Astrocyte (in vitro differentiated cells and primary cell): Measurements from ENCODE around the gene EXOC4.

Experiments
- EZH2 ChIP-seq: IDR thresholded peaks from 2 replicates; pipeline ENCODE4 v1.6.1; 2012; ENCODE audit warnings: mild to moderate bottlenecking, low read length, inconsistent platforms; ENCODE audit not compliant: insufficient read depth
- TF ChIP-seq, protein P1 (sequence below): IDR thresholded peaks from 2 replicates; pipeline ENCODE4 v1.5.1; 2011; ENCODE audit warnings: low read depth, mild to moderate bottlenecking, inconsistent platforms, low read length, moderate library complexity; ENCODE audit not compliant: insufficient read depth

DNA sequence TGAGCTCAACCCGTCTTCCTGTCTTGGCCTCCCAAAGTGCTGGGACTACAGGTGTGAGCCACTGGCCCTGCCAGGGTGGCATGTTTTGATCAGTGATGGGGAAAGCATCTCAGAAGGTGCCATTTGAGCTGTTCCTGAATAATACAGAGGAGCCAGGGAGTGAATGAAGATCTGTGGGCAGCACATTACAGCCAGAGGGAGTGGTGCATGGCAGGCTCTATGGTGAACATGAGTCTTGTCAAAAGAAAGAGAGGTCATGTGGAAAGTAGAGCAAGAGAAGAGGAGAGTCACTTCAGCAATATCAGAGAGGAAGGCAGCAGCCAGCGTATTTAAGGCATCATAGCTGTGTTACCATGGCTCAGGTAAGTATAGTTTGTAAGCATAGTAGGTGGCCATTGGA, 598.5 kb downstream of the EXOC4 start:
- TF ChIP-seq, protein P1, sequence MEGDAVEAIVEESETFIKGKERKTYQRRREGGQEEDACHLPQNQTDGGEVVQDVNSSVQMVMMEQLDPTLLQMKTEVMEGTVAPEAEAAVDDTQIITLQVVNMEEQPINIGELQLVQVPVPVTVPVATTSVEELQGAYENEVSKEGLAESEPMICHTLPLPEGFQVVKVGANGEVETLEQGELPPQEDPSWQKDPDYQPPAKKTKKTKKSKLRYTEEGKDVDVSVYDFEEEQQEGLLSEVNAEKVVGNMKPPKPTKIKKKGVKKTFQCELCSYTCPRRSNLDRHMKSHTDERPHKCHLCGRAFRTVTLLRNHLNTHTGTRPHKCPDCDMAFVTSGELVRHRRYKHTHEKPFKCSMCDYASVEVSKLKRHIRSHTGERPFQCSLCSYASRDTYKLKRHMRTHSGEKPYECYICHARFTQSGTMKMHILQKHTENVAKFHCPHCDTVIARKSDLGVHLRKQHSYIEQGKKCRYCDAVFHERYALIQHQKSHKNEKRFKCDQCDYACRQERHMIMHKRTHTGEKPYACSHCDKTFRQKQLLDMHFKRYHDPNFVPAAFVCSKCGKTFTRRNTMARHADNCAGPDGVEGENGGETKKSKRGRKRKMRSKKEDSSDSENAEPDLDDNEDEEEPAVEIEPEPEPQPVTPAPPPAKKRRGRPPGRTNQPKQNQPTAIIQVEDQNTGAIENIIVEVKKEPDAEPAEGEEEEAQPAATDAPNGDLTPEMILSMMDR: no peak
- TF ChIP-seq EZH2: no peak
